HG02938 (cell line): ENCODE measurements around the gene PRRG4.
"Not testable (repeated sequence)": the region's sequence is repeated elsewhere in the genome, so short reads cannot be mapped to it uniquely, and the experiment has no call there.

Experiments
- ATAC-seq: cut with Tn5 transposase; IDR thresholded peaks from one replicate; pipeline ENCODE4 v1.9.1; 2021; ENCODE audit warnings: mild to moderate bottlenecking, moderate library complexity; ENCODE audit not compliant: unreplicated experiment

PRRG4 gene

GRCh38 chr11:32830413-32830738, 649 bp downstream of the PRRG4 start:
- no peak for ATAC-seq

- ATAC-seq, result no peak
These were observed 1.1 kb downstream of the PRRG4 start for GRCh38 chr11:32830796-32831195.

GRCh38 chr11:32831221-32831620, 1.5 kb downstream of the PRRG4 start:
- no peak for ATAC-seq

- ATAC-seq, result no peak
These were observed 4.2 kb downstream of the PRRG4 start for GRCh38 chr11:32833921-32834320.

- ATAC-seq, result no peak
These were observed 7.2 kb downstream of the PRRG4 start for GRCh38 chr11:32836946-32837345.

- ATAC-seq, result no peak
These were observed 9.0 kb downstream of the PRRG4 start for GRCh38 chr11:32838505-32839274.

GRCh38 chr11:32839308-32839707, 9.6 kb downstream of the PRRG4 start:
- ATAC-seq, result no peak

GRCh38 chr11:32840587-32840986, 10.9 kb downstream of the PRRG4 start:
- no peak for ATAC-seq

GRCh38 chr11:32843544-32843943, 13.8 kb downstream of the PRRG4 start:
- ATAC-seq, result no peak

- no peak for ATAC-seq
These were observed 17.8 kb downstream of the PRRG4 start for GRCh38 chr11:32847511-32847910.

GRCh38 chr11:32849761-32850160, 20.0 kb downstream of the PRRG4 start:
- ATAC-seq, result no peak

- no peak for ATAC-seq
These were observed 21.5 kb downstream of the PRRG4 start for GRCh38 chr11:32851251-32851650.

- ATAC-seq, result no peak
These were observed 22.5 kb downstream of the PRRG4 start for GRCh38 chr11:32852207-32852606.

GRCh38 chr11:32855601-32856000, 25.9 kb downstream of the PRRG4 start:
- no peak for ATAC-seq

- ATAC-seq, result no peak
These were observed 29.0 kb downstream of the PRRG4 start for GRCh38 chr11:32858731-32859130.

GRCh38 chr11:32861850-32862577, 32.3 kb downstream of the PRRG4 start:
- ATAC-seq, result no peak

- no peak for ATAC-seq
These were observed 34.8 kb downstream of the PRRG4 start for GRCh38 chr11:32864555-32864954.

GRCh38 chr11:32868752-32869151, 39.0 kb downstream of the PRRG4 start:
- ATAC-seq, result not testable (repeated sequence)

- ATAC-seq, result no peak
These were observed 40.9 kb downstream of the PRRG4 start for GRCh38 chr11:32870676-32871075.

GRCh38 chr11:32874132-32874531, 44.4 kb downstream of the PRRG4 start:
- ATAC-seq, result no peak

GRCh38 chr11:32881286-32881685, 51.6 kb downstream of the PRRG4 start:
- no peak for ATAC-seq

GRCh38 chr11:32883421-32883820, 53.7 kb downstream of the PRRG4 start:
- no peak for ATAC-seq

- ATAC-seq, result no peak
These were observed 54.3 kb downstream of the PRRG4 start for GRCh38 chr11:32884023-32884422.
